ENCODE data around the gene UCK1.

UCK1 gene

DNA sequence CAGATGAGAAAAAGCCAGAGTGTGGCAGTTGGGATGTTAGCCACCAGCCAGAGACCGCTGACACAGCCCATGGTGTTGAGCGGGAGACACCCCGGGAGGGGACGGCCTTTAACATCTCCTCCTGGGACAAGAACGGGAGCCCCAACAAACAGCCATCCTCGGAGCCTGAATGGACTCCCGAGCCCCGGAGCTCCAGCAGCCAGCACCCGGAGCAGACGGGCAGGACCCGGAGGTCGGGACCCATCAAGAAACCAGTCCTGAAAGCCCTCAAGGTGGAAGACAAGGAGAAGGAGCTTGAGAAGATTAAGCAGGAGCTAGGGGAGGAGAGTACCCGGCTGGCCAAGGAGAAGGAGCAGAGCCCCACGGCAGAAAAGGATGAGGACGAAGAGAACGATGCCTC, 56.4 kb downstream of the UCK1 start:
- H3K36me3 ChIP-seq (ENCODE audit: insufficient read depth, low read length) = peaks cover 59% of the 10 kb centered on the region
- H3K27me3 ChIP-seq (ENCODE audit: insufficient read depth, low read length) = no peaks in the 10 kb centered on the region
- peaks cover 1% of the 10 kb centered on the region for H3K4me1 ChIP-seq (ENCODE audit: control insufficient read depth, insufficient read depth, low read length, unreplicated experiment)
- no peak overlapping the region for H3K4me3 ChIP-seq (ENCODE audit: low read depth, low read length)
- H3K79me2 ChIP-seq (ENCODE audit: control insufficient read depth, insufficient read depth, low read length, unreplicated experiment) = peaks cover 37% of the 10 kb centered on the region
- no peak overlapping the region for H3K27ac ChIP-seq (ENCODE audit: low read depth, low read length)
- no peak overlapping the region for H2AFZ ChIP-seq (ENCODE audit: low read length, unreplicated experiment)

DNA sequence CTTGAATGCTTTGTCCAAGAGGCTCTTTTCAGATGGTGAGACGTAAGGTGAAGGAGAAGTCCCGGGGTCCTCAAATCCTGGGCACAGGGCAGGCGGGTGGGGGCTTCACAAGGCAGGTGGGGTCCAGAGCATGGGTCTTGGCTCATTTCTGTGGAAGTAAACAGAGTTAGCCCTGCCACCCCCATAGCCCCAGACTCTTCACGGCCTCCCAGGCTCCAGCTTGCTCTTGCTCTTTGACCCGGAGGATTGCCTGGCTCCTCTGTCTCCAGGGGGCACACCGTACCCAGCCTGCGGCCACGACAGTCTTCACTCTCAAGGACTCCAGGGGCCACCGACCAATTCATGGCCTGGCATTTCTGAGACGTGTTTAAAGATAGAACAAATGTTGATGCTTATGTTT, 57.2 kb downstream of the UCK1 start:
- no peak overlapping the region for H3K4me3 ChIP-seq (ENCODE audit: low read depth, low read length)
- H3K27me3 ChIP-seq (ENCODE audit: insufficient read depth, low read length) = no peaks in the 10 kb centered on the region
- H3K27ac ChIP-seq (ENCODE audit: low read depth, low read length) = no peak overlapping the region
- H3K79me2 ChIP-seq (ENCODE audit: control insufficient read depth, insufficient read depth, low read length, unreplicated experiment) = peaks cover 42% of the 10 kb centered on the region
- H3K4me1 ChIP-seq (ENCODE audit: control insufficient read depth, insufficient read depth, low read length, unreplicated experiment) = peaks cover 5% of the 10 kb centered on the region
- H3K36me3 ChIP-seq (ENCODE audit: insufficient read depth, low read length) = peaks cover 56% of the 10 kb centered on the region
- no peak overlapping the region for H2AFZ ChIP-seq (ENCODE audit: low read length, unreplicated experiment)

Measured in ACC112 (cell line).